GM21576 (cell line): ENCODE results near the gene PGRMC2.
A peak's percentile ranks its signal among the peaks of the same experiment; 100 is the strongest.

Experiments
- ATAC-seq: cut with Tn5 transposase; IDR thresholded peaks from one replicate; pipeline ENCODE4 v1.9.1; 2021; ENCODE audit warnings: mild to moderate bottlenecking, moderate library complexity; ENCODE audit not compliant: unreplicated experiment

The PGRMC2 gene

DNA sequence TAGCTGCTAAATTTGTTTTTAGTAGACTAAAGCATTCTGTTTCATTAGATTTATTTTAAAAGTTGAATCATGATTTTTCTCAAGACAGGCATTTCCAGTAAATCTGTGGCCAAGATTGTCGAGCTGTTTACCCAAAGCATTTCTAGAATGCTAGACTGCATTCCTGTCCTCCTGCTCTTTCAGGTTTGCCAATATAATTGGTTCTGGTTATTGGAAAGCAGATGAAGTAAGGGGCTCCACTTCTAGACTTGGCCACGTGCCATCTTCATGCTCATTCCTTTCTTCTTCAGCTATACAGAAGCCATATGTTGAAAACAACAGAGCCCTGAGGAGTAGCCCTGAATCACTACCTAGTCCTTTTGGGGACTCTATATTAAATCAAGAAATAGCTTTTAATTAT lies 62.5 kb downstream of the PGRMC2 start:
- ATAC-seq, result no peak

DNA sequence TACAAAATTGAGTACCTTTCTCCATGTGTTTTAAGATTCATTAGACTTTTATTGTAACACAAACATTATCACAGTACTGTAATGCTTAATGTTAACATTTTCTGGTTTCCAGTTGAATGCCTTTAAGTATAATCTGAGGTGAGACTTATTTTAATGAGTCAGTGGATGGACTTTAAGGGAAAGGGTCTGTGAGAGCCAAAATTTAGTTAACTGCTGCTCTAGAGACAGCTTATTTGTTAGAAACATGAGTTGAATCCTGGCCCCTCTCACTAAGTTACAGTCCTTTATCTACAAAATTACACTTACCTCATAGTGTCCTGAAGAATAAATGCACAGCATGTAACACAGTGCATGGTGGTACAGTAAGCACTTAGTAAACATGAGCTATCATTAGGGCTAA lies 66.0 kb downstream of the PGRMC2 start:
- ATAC-seq, result no peak

DNA sequence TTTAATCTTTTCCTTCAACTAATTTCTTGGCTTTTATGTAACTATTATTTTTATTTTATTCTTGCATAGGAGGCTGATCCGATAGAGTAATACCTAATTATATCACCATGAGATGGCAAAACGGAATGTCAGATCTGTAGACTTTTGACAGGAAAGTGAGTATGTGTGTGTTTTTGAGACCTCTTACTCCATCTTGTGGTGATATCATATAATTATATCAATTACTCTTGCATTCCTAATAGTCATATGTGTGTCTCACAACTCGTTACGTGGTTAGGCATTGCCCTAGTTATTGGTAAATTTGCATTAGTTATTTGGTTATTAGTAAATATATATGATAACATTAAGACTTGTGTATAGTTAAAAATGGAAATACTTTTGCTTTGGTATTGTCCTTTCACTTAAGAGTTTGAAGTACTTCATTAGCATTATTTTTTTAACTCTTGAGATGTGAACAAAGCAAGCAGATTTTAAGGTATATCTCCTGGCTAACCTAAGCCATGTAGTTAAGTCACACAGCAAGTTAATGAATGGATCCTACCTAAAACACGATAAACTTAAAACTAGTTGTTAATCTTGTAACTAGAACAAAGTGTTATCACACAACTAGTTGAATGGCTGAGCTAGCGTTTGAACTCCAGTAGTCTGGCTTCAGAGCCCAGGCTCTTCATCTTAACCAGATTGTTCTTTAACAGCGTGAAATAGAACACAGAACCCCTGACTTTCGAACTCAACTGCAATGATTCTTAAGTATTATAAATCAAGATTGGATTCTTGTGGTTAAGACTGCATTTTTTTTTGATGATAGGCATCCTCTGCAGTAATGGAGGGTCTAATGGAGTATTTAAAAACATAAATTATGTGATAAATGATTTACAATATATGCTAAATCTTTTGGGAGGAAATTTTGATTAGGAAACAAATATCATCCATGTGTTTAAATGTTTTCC lies 67.1 kb downstream of the PGRMC2 start:
- peak; percentile 81 for ATAC-seq
